ENCODE results near the gene CTNND2.

DNA sequence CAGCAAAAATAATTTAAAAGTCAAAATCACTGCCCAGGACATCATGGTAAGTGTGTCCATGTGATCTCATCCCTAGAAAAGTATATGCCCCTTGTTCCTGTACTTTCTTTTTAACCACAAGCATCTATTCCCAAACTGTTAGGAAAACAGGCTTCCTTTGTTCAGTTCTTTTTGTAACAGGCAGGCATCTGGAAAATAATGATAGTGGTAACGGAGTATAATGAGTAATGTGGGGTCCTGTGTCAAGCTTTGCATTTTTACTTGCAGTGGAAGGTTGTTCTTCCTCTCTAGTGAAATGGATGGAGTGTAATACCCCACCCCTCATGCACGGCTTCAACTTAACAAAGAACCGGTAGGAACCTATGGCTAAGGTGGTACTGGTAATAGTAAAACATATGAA is 532.1 kb downstream of the CTNND2 start:
- TF ChIP-seq CTCF (IDR thresholded peaks at IDR 0.05) = no peak
- no peak for TF ChIP-seq POLR2A (IDR thresholded peaks at IDR 0.05)

Data from thyroid gland (tissue), 4 donors.